Vagina (tissue), 2 donors: ENCODE results near the gene F5.

ENCODE experiments used
- POLR2A ChIP-seq, 2 donors: fragments of 450-650 bp; IDR thresholded peaks; one replicate each; pipeline ENCODE4 v1.6.1; 2017; ENCODE audit warnings: antibody characterized with exemption in 2 of 2, mild to moderate bottlenecking in 2 of 2, moderate library complexity in 2 of 2
- TF ChIP-seq, protein P1 (sequence below), 3 experiments: fragments of 450-650 bp in 2 of 3; fragments of 200-600 bp in 1 of 3; sonication (generic) in 1 of 3; IDR thresholded peaks; one replicate each; pipeline ENCODE4 v1.5.1; 2017 to 2019; ENCODE audit warnings: antibody characterized with exemption in 3 of 3, mild to moderate bottlenecking in 2 of 3, moderate library complexity in 2 of 3

DNA sequence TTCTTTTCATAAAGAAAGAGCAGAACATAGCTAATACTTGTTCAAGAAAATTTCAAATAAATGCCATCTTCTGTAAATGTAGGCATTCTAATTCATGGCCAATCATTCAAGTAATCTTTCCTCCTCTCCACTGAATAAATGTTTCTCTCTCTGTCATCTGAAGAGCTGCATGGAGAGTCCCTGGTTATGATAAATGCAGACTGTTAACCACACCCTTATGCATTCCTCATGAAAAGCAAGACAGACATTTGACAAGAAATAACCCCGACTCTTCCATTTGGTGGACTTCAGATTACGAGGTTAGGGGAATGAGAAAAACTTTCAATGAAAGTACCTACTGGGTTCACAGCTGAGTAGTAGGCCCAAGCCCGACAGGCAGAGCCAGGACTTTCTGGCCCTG, 55.8 kb downstream of the F5 start:
- TF ChIP-seq POLR2A (IDR thresholded peaks at IDR 0.05) = no peak
- TF ChIP-seq, protein P1, sequence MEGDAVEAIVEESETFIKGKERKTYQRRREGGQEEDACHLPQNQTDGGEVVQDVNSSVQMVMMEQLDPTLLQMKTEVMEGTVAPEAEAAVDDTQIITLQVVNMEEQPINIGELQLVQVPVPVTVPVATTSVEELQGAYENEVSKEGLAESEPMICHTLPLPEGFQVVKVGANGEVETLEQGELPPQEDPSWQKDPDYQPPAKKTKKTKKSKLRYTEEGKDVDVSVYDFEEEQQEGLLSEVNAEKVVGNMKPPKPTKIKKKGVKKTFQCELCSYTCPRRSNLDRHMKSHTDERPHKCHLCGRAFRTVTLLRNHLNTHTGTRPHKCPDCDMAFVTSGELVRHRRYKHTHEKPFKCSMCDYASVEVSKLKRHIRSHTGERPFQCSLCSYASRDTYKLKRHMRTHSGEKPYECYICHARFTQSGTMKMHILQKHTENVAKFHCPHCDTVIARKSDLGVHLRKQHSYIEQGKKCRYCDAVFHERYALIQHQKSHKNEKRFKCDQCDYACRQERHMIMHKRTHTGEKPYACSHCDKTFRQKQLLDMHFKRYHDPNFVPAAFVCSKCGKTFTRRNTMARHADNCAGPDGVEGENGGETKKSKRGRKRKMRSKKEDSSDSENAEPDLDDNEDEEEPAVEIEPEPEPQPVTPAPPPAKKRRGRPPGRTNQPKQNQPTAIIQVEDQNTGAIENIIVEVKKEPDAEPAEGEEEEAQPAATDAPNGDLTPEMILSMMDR (IDR thresholded peaks at IDR 0.05) = no peak
